Esophagus (tissue), 2 donors: ENCODE data around the gene PTRH1. TPM values are rescaled to one million over a fixed set of nuclear protein-coding genes. Genes with fewer than 3 reads are reported as not detected.

ENCODE experiments used
- H3K27ac ChIP-seq, 2 donors: one replicate each; pipeline ENCODE4 v1.5.1; 2013; ENCODE audit warnings: low read depth in 2 of 2, mild to moderate bottlenecking in 2 of 2, inconsistent platforms in 1 of 2, low read length in 1 of 2, moderate library complexity in 1 of 2
- H3K27me3 ChIP-seq, 2 donors: one replicate each; pipeline ENCODE4 v1.6.1; 2013; ENCODE audit warnings: low read length in 2 of 2, control low read depth in 1 of 2, mild to moderate bottlenecking in 1 of 2; ENCODE audit not compliant: insufficient read depth in 2 of 2, control insufficient read depth in 1 of 2
- H3K36me3 ChIP-seq, 2 donors: one replicate each; pipeline ENCODE4 v1.6.1; 2013; ENCODE audit warnings: low read length in 1 of 2; ENCODE audit not compliant: control insufficient read depth in 2 of 2, insufficient read depth in 2 of 2
- H3K4me1 ChIP-seq, 2 donors: one replicate each; pipeline ENCODE4 v1.6.1; 2013; ENCODE audit warnings: low read length in 1 of 2; ENCODE audit not compliant: control insufficient read depth in 2 of 2, insufficient read depth in 2 of 2
- H3K4me3 ChIP-seq, 2 donors: one replicate each; pipeline ENCODE4 v1.5.1; 2013; ENCODE audit warnings: low read length in 2 of 2, mild to moderate bottlenecking in 2 of 2, low read depth in 1 of 2, moderate library complexity in 1 of 2
- H3K9me3 ChIP-seq, 2 donors: one replicate each; pipeline ENCODE4 v1.6.1; 2013; ENCODE audit warnings: mild to moderate bottlenecking in 2 of 2, low read depth in 1 of 2, low read length in 1 of 2, moderate library complexity in 1 of 2; ENCODE audit not compliant: control insufficient read depth in 2 of 2, insufficient read depth in 1 of 2
- WGBS, 2 donors: extraction: QIAGEN DNeasy Blood & Tissue Kit; methylation state at CpG; one replicate each; pipeline ENCODE4 v1.1.7; 2013; 5-methylcytosine and 5-hydroxymethylcytosine counted together
- polyA plus RNA-seq, 2 donors: library from polyadenylated mRNA; stranded (reverse); fragments of 200-250 nt; gene quantifications; one replicate each; pipeline ENCODE4 v1.2.3, GENCODE V29; 2013
- donor health status: healthy with polysubstance abuse.
- donor health status: Bipolar disorder and iron deficiency.

PTRH1 gene
- polyA plus RNA-seq, 2 donors, result 6.2 to 15.1 TPM

- Histone ChIP-seq H3K4me3 (no peak overlapping the region), H3K9me3 (no peaks in the 10 kb centered on the region), H3K36me3 (no peaks in the 10 kb centered on the region), H3K27me3 (no peaks in the 10 kb centered on the region), H3K4me1 (peaks cover 3 to 12% of the 10 kb centered on the region in 2 donors), H3K27ac (no peak overlapping the region)
- WGBS, 2 donors, result 68 to 77% methylated on average over 12 of the region's 12 CpGs
Measured at GRCh38 chr9:127722055-127722745, 6.7 kb upstream of the PTRH1 start.

- Histone ChIP-seq H3K27ac (peak overlapping the region in 1 of 2 donors; percentile 19), H3K27me3 (no peaks in the 10 kb centered on the region), H3K4me3 (no peak overlapping the region), H3K4me1 (peaks cover 3 to 12% of the 10 kb centered on the region in 2 donors), H3K36me3 (no peaks in the 10 kb centered on the region), H3K9me3 (no peaks in the 10 kb centered on the region)
- WGBS, 2 donors, result 43 to 44% methylated on average over 9 to 11 of the region's 11 CpGs
Measured at GRCh38 chr9:127721391-127721821, 5.9 kb upstream of the PTRH1 start.

GRCh38 chr9:127720865-127721227, 5.4 kb upstream of the PTRH1 start:
- Histone ChIP-seq H3K36me3 (no peaks in the 10 kb centered on the region), H3K4me3 (no peak overlapping the region), H3K27ac (no peak overlapping the region), H3K4me1 (peaks cover 3 to 16% of the 10 kb centered on the region in 2 donors), H3K9me3 (no peaks in the 10 kb centered on the region), H3K27me3 (no peaks in the 10 kb centered on the region)

GRCh38 chr9:127720031-127720864, 4.8 kb upstream of the PTRH1 start:
- peaks cover 3 to 16% of the 10 kb centered on the region in 2 donors for H3K4me1 ChIP-seq
- no peaks in the 10 kb centered on the region for H3K36me3 ChIP-seq
- WGBS, 2 donors, result 76 to 89% methylated on average over 12 of the region's 12 CpGs
- no peaks in the 10 kb centered on the region for H3K9me3 ChIP-seq
- no peak overlapping the region for H3K4me3 ChIP-seq
- H3K27me3 ChIP-seq, result no peaks in the 10 kb centered on the region
- no peak overlapping the region for H3K27ac ChIP-seq

DNA sequence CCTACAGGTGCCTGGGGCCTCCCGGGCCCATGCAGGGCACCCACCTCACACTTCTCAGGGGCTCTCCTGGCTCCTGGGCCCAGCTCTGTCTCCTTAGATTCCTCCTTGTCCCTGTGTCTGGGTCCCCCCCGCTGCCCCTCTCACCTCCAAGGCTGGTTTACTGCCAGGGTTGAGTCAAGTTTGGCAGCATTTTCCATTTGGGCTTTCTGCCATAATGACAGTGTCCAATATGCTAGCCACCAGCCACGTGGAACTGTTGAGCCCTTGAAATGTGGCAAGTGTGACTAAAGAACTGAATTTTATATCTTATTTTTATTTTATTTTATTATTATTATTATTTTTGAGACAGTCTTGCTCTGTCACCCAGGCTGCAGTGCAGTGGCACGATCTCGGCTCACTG, 2.3 kb upstream of the PTRH1 start:
- H3K36me3 ChIP-seq, result no peaks in the 10 kb centered on the region
- peaks cover 0 to 16% of the 10 kb centered on the region in 2 donors for H3K4me1 ChIP-seq
- H3K27ac ChIP-seq, result no peak overlapping the region
- H3K4me3 ChIP-seq, result no peak overlapping the region
- 82 to 84% methylated on average over 5 of the region's 5 CpGs for whole genome bisulfite sequencing, 2 donors
- H3K9me3 ChIP-seq, result no peaks in the 10 kb centered on the region
- no peaks in the 10 kb centered on the region for H3K27me3 ChIP-seq

DNA sequence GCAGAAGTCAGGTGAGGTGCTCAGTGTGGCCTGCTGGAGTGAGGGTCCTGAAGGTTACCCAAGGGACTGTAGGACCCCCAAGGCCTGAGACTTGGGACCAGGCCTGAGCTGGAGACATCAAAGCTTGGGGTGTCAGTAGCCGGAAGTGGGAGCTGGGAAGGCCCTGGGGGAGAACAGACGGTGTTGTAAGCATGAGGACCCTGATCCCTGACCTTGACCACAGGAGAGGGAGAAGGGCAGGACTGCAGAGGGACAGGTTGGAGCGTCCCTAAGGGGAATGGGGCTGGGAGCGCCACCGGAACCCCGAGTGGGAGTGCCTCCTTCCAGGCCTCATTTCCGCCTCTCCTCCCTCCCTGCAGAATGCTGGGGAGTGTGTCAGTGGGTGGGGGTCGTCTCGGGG, 949 bp upstream of the PTRH1 start:
- WGBS, 2 donors, result 77 to 79% methylated on average over 9 of the region's 9 CpGs
- Histone ChIP-seq H3K36me3 (no peaks in the 10 kb centered on the region), H3K27ac (peak overlapping the region in 1 of 2 donors; percentile 87), H3K9me3 (no peaks in the 10 kb centered on the region), H3K4me3 (peak overlapping the region in 1 of 2 donors; percentile 69), H3K4me1 (peaks cover 0 to 10% of the 10 kb centered on the region in 2 donors), H3K27me3 (no peaks in the 10 kb centered on the region)

GRCh38 chr9:127714951-127715469, 453 bp downstream of the PTRH1 start:
- no peaks in the 10 kb centered on the region for H3K27me3 ChIP-seq
- peak overlapping the region; percentile 69 to 75 for H3K4me3 ChIP-seq
- H3K36me3 ChIP-seq, result no peaks in the 10 kb centered on the region
- no peaks in the 10 kb centered on the region for H3K9me3 ChIP-seq
- WGBS, 2 donors, result 0 to 1% methylated on average over 42 to 44 of the region's 44 CpGs
- H3K4me1 ChIP-seq, result peaks cover 0 to 10% of the 10 kb centered on the region in 2 donors
- peak overlapping the region; percentile 48 to 83 for H3K27ac ChIP-seq

DNA sequence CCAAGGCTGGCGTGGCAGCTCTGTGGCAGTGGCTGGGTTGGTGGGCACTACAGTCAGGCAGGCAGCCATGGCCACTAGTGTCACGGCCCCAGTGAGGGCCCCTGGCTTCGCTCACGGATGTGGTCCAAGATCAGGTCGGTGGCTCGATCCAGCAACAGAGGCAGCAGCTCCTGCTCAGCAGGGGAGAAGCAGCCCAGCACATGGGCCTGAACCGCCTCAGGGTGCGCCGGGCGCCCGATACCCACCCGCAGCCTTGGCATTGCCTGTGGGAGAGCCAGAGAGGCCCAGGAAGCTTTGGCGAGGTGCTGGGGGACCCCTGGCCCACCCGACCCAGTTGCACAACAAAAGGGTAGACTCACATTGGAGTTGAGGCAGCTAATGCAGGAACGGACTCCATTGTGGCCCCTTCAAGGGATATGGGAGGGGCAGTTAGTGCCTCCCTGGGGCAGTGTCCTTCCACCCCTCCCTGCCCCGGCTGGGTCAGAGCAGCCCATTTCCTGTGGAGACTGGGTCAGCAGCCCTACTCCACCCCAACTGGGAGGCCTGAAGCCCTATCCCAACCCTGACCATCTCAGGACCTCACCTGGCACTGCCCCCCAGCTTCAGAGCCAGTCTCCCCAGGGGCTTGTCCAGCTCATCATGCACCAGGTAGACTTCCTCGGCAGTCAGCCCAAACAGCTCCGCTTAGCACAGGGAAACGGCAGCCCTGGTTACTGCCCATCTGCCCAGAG, 1.3 kb downstream of the PTRH1 start:
- Histone ChIP-seq H3K9me3 (no peaks in the 10 kb centered on the region), H3K27ac (no peak overlapping the region), H3K36me3 (no peaks in the 10 kb centered on the region), H3K4me1 (peaks cover 0 to 10% of the 10 kb centered on the region in 2 donors), H3K4me3 (peak overlapping the region in 1 of 2 donors; percentile 75), H3K27me3 (no peaks in the 10 kb centered on the region)
- 77 to 81% methylated on average over 19 of the region's 19 CpGs for WGBS, 2 donors

- no peak overlapping the region for H3K27ac ChIP-seq
- H3K4me1 ChIP-seq, result peaks cover 0 to 10% of the 10 kb centered on the region in 2 donors
- H3K4me3 ChIP-seq, result no peak overlapping the region
- H3K27me3 ChIP-seq, result no peaks in the 10 kb centered on the region
- no peaks in the 10 kb centered on the region for H3K36me3 ChIP-seq
- 93 to 95% methylated on average over 10 of the region's 10 CpGs for WGBS, 2 donors
- no peaks in the 10 kb centered on the region for H3K9me3 ChIP-seq
Measured at GRCh38 chr9:127712867-127713266, 2.6 kb downstream of the PTRH1 start.
